AG10803 (cell line): ENCODE data around the gene TOMM40L.

Source experiments
- DNase-seq: peaks from one replicate; pipeline ENCODE4 v3.0.0; 2010; ENCODE audit warnings: low read depth
- H3K4me3 ChIP-seq: 2 replicates; pipeline ENCODE4 v1.5.1; 2011; ENCODE audit warnings: mild to moderate bottlenecking, low read length, control low read depth
- CTCF ChIP-seq: conservative IDR thresholded peaks from 2 replicates; pipeline ENCODE4 v1.5.1; 2011; ENCODE audit warnings: mild to moderate bottlenecking, low read length, control low read depth, inconsistent platforms

Gene TOMM40L

DNA sequence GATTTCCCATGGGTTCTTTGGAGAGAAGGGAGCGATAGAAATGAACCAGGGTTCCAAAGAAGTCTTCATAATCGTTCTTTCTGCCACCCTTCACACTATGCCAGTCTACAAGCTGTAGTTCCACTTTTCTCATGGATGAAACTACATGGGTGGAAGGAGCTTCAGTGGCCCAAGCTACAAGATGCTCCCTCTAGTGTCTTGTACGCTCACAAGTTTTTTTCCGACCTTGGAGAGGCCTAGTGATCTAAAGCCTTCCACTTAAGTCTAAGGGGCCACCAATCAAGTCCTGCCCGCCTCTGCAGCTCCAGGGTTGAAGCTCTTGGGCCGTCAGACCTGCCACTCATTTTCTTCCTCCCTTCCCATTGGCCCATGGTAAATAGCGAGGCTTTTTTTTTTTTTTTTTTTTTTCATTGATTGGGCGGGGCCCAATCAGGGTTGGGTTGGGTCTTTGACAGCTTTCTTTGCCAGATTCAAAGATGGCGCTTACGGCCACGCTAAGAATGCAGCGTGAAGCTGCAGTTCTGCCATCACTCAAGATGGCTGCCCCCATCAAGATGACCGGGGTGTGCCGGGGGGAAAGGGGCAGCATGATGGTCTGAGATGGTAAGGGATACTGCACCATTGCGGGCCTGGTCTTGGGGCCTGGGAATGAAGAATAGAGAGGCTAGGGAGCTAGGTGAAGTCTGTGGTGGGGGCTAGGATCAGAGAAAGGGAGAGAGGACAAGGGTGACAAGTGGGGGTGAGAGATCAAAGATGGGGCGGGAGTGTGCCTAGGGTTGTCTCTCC lies at the start of gene TOMM40L:
TOMM40L (plus strand) TSS at position 527 of the 786 bp plus-strand sequence. CDS start 430 bp downstream, outside the sequence.
- DNase-seq, result peak; percentile 100
- peak; percentile 81 for TF ChIP-seq CTCF
- peak within 1 kb of the TSS; percentile 93 for H3K4me3 ChIP-seq

GRCh38 chr1:161176468-161177111 lies 49.3 kb upstream of the TOMM40L start:
- DNase-seq, result no peak
- TF ChIP-seq CTCF, result no peak
- peak overlapping the region; percentile 98 for H3K4me3 ChIP-seq

DNA sequence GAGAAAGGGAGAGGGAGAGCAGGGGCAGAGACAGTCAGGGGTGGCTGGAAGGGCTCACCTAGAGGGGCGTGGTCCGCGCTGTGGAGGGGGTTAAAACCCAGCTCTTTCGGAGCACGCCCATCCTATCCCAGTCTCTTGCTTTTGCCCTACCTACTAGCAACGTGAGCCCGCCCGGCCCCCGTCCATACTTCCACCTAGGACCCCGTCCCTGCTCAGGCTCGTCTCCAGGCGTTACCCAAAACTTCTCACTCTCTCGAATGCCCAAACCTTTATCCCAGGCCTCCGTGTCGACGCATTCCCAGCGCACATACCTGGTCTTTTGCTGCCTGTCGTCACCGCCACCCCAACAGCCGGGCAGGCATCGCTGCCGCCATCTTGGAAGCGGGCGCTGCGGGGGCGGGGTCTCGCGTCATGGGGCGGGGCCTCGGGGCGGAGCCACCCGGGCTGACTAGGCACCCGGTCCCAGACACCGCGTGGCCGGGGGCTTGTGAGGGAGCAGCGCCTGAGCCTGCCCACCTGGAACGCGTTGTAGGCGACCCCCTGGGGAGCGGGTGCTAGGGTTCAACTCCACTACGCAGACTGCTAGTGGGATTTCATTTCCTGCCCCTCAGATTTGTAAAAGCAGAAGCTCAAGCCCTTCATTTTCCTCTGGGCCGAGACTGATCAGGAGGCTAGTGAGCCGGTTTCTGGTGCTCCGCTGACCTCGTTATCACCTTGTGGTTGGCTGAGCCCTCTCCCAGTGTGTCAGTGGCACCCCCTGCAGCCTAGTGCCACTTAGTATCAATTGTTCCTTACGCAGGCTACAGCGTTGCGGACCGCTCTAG lies 48.5 kb upstream of the TOMM40L start, which contains the start of gene B4GALT3:
B4GALT3 (minus strand) TSS at position 396 of the 824 bp plus-strand sequence. CDS start 1,447 bp downstream, outside the sequence.
- peak; percentile 61 for DNase-seq
- peak within 1 kb of the TSS; percentile 98 for H3K4me3 ChIP-seq
- 0 out of 2 replicates have a peak, but pooled peaks have one; percentile 5 for TF ChIP-seq CTCF

- no peak for TF ChIP-seq CTCF
- DNase-seq, result no peak
- peak overlapping the region; percentile 98 for H3K4me3 ChIP-seq
Measured at GRCh38 chr1:161177936-161178244, 48.0 kb upstream of the TOMM40L start.

GRCh38 chr1:161179698-161180097 lies 46.2 kb upstream of the TOMM40L start:
- no peak for DNase-seq
- no peak overlapping the region for H3K4me3 ChIP-seq
- no peak for TF ChIP-seq CTCF

- peak; percentile 54 for TF ChIP-seq CTCF
- no peak for DNase-seq
- H3K4me3 ChIP-seq, result no peak overlapping the region
Measured at GRCh38 chr1:161180639-161181038, 45.2 kb upstream of the TOMM40L start.
